Measurements from ENCODE around the gene DNAH14. TPM values are rescaled to one million over a fixed set of nuclear protein-coding genes. Genes with fewer than 3 reads are reported as not detected.

The DNAH14 gene
- total and polyA plus RNA-seq, 10 of the 15 experiments (the other 5 are each of a cell fraction or from before 2014, with no cell fraction given) = 2.0 to 7.9 (median 4.8) TPM

DNA sequence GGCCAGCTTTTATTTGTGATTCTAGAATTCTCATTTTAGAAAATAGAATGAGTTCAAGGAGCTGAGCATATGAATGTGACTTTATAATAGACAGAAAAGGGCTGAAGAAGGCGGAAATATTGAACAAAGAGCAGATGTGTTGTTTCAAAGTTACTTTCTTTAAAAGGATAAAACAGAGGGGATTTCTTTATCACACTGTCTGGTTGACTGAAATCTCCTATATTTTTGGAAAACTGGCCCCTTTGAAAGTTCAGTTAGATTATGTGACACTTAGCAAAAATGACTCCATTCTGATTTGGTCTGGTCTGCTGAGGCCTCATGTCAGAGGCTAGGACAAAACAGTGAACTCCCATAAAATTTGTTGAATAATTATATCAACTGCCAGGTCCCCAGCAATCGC is 46.4 kb upstream of the DNAH14 start (continued):
- TF ChIP-seq PRDM15 (CRISPR knock-in tag; IDR thresholded peaks at IDR 0.05) (no peak), NFYA (IDR thresholded peaks at IDR 0.05; ENCODE audit: borderline replicate concordance, low read depth, low read length) (no peak), ZNF274 (IDR thresholded peaks at IDR 0.05; ENCODE audit: insufficient read depth, insufficient read length) (no peak), KDM1A (IDR thresholded peaks at IDR 0.05; ENCODE audit: borderline replicate concordance) (no peak), RUNX3 (IDR thresholded peaks at IDR 0.05; ENCODE audit: low read length) (no peak), NR2C2 (IDR thresholded peaks at IDR 0.05; ENCODE audit: borderline replicate concordance, control insufficient read depth, insufficient read length, low read depth) (no peak)

DNA sequence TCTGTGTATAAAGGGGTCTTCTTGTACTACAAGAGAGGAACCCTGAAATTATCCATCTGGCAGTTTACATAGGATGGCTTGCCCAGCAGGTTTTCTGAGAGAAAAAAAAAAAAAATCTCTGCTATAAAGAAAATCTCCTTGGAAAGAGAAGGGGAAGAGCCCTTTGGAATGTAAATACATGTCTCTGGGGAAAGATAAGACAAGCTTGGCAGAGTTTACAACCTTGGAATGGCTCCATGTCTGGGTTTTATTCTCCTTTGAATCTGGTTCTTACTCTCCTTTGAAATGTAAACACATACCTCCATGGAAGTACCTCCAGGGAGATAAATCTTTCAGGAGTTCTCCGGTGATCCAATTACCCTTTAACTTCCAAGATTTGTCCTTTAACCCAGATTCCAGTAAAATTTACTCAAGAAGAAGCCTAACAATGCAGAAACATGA is 45.1 kb upstream of the DNAH14 start:
- ChIA-PET POLR2A (interaction anchor here (0.8 kb wide), 1 partner anchor 9 kb away, joined by 4 read pairs; no protein-coding TSS in a partner anchor), CTCF (interaction anchor here (0.6 to 2.4 kb wide), 3 partner anchors 9 to 79 kb away, joined by 3 to 8 read pairs (median 7); no protein-coding TSS in a partner anchor), RAD21 (ENCODE audit: unreplicated experiment) (no interaction called here), SMC1A (ENCODE audit: uncharacterized antibody, unreplicated experiment) (interaction anchor here (0.8 to 6.6 kb wide), 3 partner anchors 10 to 151 kb away, joined by 3 to 46 read pairs (median 4); no protein-coding TSS in a partner anchor)
- H3K79me2 ChIP-seq (ENCODE audit: control insufficient read depth, insufficient read depth, low read length) = no peaks in the 10 kb centered on the region
- H3K4me1 ChIP-seq (ENCODE audit: control insufficient read depth, insufficient read depth, low read length) = no peaks in the 10 kb centered on the region
- H3K4me2 ChIP-seq (ENCODE audit: control insufficient read depth, insufficient read depth) = no peak overlapping the region
- intact Hi-C loops (cut with micrococcal nuclease; ENCODE audit: unreplicated experiment) (no loop called here), in situ Hi-C loops (cut with MboI) (no loop called here)
- no peak overlapping the region for H2AFZ ChIP-seq (ENCODE audit: control insufficient read depth, low read depth, low read length)
- ATAC-seq (no peak), FAIRE-seq (no peak), DNase-seq (ENCODE audit: low read depth, low spot score) (no peak)
- 20% methylated on average over 1 of the region's 1 CpG for WGBS (ENCODE audit: insufficient coverage, insufficient replicate concordance, low lambda C conversion rate, missing lambda C conversion rate)
- H3K27me3 ChIP-seq (replicated peaks in 1 of 2; ENCODE audit: control insufficient read depth in 2 of 2, insufficient read depth in 2 of 2, low read length in 1 of 2) = no peaks in the 10 kb centered on the region
- H3K9me3 ChIP-seq (replicated peaks; ENCODE audit: control insufficient read depth, insufficient read depth, low read length) = no peaks in the 10 kb centered on the region; the same call in 2 of the 3 replicates
- no TSS peak for BruUV-seq (replicated peaks)
- H3K36me3 ChIP-seq (ENCODE audit: control insufficient read depth in 2 of 2, insufficient read depth in 2 of 2, low read length in 1 of 2) = no peaks in the 10 kb centered on the region
- H3K9ac ChIP-seq (ENCODE audit: control insufficient read depth, insufficient read depth, low read length) = no peak overlapping the region
- no peak overlapping the region for H3K27ac ChIP-seq (ENCODE audit: control insufficient read depth, insufficient read depth)
- no peak for TF ChIP-seq ZNF207 (IDR thresholded peaks at IDR 0.05; ENCODE audit: borderline replicate concordance)
- TF ChIP-seq POU2F2 (IDR thresholded peaks at IDR 0.05; ENCODE audit: borderline replicate concordance, low read depth, low read length) = no peak
- TF ChIP-seq HCFC1 (IDR thresholded peaks at IDR 0.05; ENCODE audit: low read length) = no peak
- no peak for TF ChIP-seq ZNF217 (IDR thresholded peaks at IDR 0.05)
- no peak for TF ChIP-seq NFYA (IDR thresholded peaks at IDR 0.05; ENCODE audit: borderline replicate concordance, low read depth, low read length)
- no peak for TF ChIP-seq ZBTB33 (IDR thresholded peaks at IDR 0.05)
- TF ChIP-seq E2F4 (IDR thresholded peaks at IDR 0.05; ENCODE audit: low read depth, low read length) = no peak
- TF ChIP-seq STAT1 (conservative IDR thresholded peaks at IDR 0.05) = no peak
- no peak for TF ChIP-seq POLR2A (IDR thresholded peaks at IDR 0.05; ENCODE audit: low read depth, low read length)
- TF ChIP-seq BACH1 (IDR thresholded peaks at IDR 0.05; ENCODE audit: borderline replicate concordance) = no peak
- TF ChIP-seq ZNF274 (IDR thresholded peaks at IDR 0.05; ENCODE audit: insufficient read depth, insufficient read length) = no peak
- no peak for TF ChIP-seq TARDBP (IDR thresholded peaks at IDR 0.05; ENCODE audit: borderline replicate concordance)
- TF ChIP-seq SUZ12 (IDR thresholded peaks at IDR 0.05; ENCODE audit: unreplicated experiment) = no peak
- no peak overlapping the region for H3K4me3 ChIP-seq
- no peaks in the 10 kb centered on the region for H4K20me1 ChIP-seq (ENCODE audit: control insufficient read depth, insufficient read depth)

Data from GM12878 (cell line).